Measurements from ENCODE around the gene IRX6. TPM values are rescaled to one million over a fixed set of nuclear protein-coding genes. Genes with fewer than 3 reads are reported as not detected.

IRX6 gene
- total RNA-seq, 2 experiments from 2014 or later = not detected

DNA sequence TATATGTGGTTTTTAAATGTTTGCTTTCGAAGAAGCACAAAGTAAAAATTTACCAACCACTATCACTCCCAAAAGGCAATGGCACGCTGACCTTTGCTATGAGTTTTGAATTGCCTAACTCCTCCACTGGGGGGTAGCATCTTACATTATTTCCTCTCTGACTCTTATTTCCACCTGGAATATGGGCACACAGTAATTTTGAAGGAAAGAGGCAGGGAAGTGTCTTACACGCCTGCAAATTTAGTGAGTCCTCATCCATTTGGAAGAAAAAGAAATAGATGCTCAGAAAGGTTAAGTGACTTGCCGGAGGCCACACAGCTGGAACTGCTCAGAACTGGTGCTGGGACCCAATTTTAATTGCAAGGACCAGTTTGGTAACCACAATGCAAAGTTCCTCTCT lies 29.9 kb upstream of the IRX6 start:
- no peak for ATAC-seq
- Mint-ChIP-seq H3K9me3 (ENCODE audit: low read depth) (peaks cover 2% of the 10 kb centered on the region), H3K36me3 (no peaks in the 10 kb centered on the region), H3K27ac (no peak overlapping the region), H3K4me3 (no peak overlapping the region), H3K27me3 (no peaks in the 10 kb centered on the region), H3K4me1 (no peaks in the 10 kb centered on the region)
- no peak for DNase-seq
- CTCF ChIA-PET = no interaction called here

DNA sequence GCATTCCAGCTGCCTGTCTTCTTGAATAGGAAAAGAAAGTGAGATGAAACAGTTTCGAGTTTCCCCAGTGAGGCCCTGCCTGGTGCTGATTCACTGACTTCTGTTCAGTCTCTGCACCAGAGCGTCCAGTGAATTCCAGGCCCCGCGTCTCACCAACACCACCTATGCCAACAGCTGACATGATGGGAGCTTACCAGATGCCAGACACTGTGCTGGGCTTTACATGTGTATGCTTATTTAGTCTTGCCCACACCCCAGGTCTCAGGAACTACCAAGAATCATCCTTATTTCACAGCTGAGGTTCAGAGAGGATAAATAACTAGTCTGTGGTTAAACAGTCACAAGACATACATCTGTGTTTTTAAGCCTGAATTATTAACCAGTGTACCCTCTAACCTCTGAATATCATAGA lies 29.1 kb upstream of the IRX6 start:
- DNase-seq = no peak
- H3K4me3 Mint-ChIP-seq = no peak overlapping the region
- CTCF ChIA-PET = no interaction called here
- H3K27me3 Mint-ChIP-seq = no peaks in the 10 kb centered on the region
- no peaks in the 10 kb centered on the region for H3K9me3 Mint-ChIP-seq (ENCODE audit: low read depth)
- no peak for ATAC-seq
- no peaks in the 10 kb centered on the region for H3K36me3 Mint-ChIP-seq
- H3K4me1 Mint-ChIP-seq = no peaks in the 10 kb centered on the region
- no peak overlapping the region for H3K27ac Mint-ChIP-seq

DNA sequence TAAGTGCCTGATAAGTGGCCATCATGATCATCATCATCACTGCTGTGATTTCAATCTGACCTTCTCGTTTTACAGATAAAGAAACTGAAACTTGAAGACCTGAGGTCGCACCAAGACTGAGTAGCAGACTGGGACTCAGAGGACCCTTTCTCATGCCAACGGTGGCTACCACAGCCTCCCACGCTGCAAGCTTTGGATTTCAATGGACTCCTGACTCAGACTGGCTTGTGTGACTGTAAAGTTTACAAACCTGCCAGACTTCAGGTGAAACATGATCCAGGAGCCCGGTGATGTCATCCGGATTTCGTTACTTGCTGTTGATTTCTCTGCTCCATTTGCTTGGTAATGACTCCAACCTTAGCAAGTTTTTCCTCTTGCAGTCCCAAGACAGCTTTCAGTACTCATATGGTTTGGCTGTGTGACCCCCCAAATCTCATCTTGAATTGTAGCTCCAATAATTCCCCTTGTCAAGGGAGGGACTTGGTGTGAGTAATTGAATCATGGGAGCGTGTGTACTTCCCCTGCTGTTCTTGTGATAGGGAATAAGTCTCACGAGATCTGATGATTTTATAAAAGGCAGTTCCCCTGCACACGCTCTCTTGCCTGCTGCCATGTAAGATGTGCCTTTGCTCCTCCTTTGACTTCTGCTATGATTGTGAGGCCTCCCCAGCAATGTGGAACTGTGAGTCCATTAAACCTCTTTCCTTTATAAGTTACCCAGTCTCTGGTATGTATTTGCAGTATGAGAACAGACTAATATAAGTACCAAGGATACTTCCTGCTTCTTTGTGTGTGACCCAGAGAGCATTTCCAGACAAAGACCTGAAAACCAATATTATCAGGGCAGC lies 26.7 kb upstream of the IRX6 start:
- Mint-ChIP-seq H3K36me3 (no peaks in the 10 kb centered on the region), H3K9me3 (ENCODE audit: low read depth) (no peaks in the 10 kb centered on the region), H3K4me1 (no peaks in the 10 kb centered on the region), H3K4me3 (no peak overlapping the region), H3K27ac (no peak overlapping the region), H3K27me3 (no peaks in the 10 kb centered on the region)
- DNase-seq = no peak
- no peak for ATAC-seq
- CTCF ChIA-PET = no interaction called here

DNA sequence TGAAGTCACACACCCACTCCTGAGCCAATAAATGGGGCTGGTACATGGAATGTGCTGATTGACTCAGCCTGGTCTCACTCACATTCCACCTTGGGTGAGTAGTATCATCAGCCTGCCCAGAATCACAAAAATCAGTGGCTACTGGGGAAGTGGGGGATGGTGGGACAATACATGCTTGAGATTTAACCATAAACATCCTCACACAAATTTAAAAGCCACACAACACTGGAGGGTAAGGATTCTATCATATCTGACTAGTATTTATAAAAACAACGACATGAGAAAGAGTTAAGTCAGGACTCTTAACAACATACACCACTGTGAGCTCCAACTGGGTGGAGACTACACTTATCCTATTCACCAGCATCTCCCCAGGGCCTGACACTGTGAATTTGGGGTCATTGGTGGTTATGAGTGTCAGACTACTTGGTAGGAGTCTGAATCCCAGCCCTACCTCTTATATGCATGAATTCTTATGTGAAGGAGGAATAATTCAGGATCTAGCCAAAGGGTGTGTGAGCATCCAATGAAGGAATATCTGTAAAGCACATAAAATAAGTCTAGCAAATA lies 26.0 kb upstream of the IRX6 start:
- DNase-seq = no peak
- CTCF ChIA-PET = no interaction called here

DNA sequence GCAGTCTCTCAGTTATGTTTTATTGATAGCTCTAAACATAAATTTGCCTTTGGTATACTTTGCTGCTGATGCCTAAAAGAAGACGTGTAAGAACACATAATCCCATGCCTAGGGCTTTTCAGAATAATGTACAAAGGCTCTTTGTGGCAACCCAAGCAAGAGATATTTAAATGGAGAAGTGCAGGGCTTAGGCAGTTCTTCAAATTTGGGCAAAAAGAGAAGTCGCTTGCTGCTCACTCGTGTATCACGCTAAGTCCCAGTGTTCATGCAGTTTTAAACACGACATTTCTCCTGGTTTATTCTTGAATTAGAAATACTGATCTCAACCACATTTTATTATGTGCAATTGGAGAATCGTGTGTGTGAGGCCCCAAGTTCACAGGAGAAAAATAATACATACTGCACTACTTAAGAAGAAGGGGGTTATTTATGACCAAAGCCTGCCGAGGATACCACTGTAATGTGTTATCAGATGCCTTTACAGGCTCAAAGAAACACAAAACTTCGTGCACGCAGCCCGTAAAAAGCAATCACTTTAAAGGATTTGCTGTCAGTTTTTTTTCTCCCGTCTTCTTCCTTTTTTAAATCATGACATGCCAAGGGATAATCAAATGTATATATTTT lies 22.5 kb upstream of the IRX6 start:
- no peaks in the 10 kb centered on the region for H3K36me3 Mint-ChIP-seq
- no peak overlapping the region for H3K4me3 Mint-ChIP-seq
- ATAC-seq (no peak), DNase-seq (no peak)
- H3K27me3 Mint-ChIP-seq = no peaks in the 10 kb centered on the region
- H3K4me1 Mint-ChIP-seq = no peaks in the 10 kb centered on the region
- CTCF ChIA-PET = no interaction called here
- no peak overlapping the region for H3K27ac Mint-ChIP-seq
- H3K9me3 Mint-ChIP-seq (ENCODE audit: low read depth) = peaks cover 2% of the 10 kb centered on the region

More for the DNA sequence above, 26.0 kb upstream of the IRX6 start:
- ATAC-seq = no peak
- no peaks in the 10 kb centered on the region for H3K9me3 Mint-ChIP-seq (ENCODE audit: low read depth)
- H3K4me1 Mint-ChIP-seq = no peaks in the 10 kb centered on the region
- no peaks in the 10 kb centered on the region for H3K36me3 Mint-ChIP-seq
- H3K4me3 Mint-ChIP-seq = no peak overlapping the region
- no peaks in the 10 kb centered on the region for H3K27me3 Mint-ChIP-seq
- no peak overlapping the region for H3K27ac Mint-ChIP-seq

DNA sequence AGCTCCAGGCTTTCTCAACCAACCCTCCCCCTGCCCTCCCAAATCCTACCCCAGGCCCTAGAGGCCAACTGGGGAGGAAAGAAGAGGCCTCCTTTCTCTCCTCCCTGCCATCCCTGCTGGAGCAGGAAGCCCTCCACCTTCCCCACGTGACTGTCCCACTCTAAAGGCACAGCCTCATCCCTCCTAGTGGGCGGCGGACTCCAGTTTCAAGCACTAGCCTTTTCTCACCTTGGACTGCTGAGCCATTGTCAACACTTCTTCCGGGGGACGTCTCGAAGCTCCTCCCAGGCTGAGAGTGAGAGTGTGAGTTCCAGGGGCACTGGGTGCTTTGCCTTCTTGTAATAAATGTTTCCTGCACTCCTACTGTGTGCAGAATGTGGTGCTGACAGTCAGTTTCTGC lies 21.4 kb upstream of the IRX6 start:
- H3K4me3 Mint-ChIP-seq = no peak overlapping the region
- no peak for DNase-seq
- H3K27me3 Mint-ChIP-seq = no peaks in the 10 kb centered on the region
- H3K4me1 Mint-ChIP-seq = no peaks in the 10 kb centered on the region
- H3K9me3 Mint-ChIP-seq (ENCODE audit: low read depth) = peaks cover 2% of the 10 kb centered on the region
- CTCF ChIA-PET = no interaction called here
- ATAC-seq = no peak
- no peaks in the 10 kb centered on the region for H3K36me3 Mint-ChIP-seq
- no peak overlapping the region for H3K27ac Mint-ChIP-seq

DNA sequence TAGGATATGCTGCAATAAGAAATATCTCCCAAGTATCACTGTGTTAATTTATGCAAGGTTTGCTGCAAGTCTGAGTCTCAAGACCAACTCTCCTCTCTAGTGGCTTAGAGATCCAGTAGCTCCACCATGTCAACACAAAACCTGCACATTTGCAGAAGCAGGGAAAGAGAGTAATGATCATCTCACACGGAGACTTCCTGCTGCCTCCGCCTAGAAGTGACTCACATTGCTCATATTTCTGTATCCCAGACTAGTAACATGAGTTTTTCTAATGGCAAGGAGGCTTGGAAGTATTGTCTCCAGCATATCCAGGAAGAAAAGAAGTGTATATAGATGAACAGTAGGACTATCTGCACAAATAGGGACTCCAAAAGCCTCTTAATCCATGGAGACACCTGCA lies 15.0 kb upstream of the IRX6 start:
- H3K4me3 Mint-ChIP-seq = no peak overlapping the region
- no peaks in the 10 kb centered on the region for H3K27me3 Mint-ChIP-seq
- ATAC-seq (no peak), DNase-seq (no peak)
- CTCF ChIA-PET = no interaction called here
- H3K36me3 Mint-ChIP-seq = no peaks in the 10 kb centered on the region
- H3K4me1 Mint-ChIP-seq = no peaks in the 10 kb centered on the region
- peaks cover 2% of the 10 kb centered on the region for H3K9me3 Mint-ChIP-seq (ENCODE audit: low read depth)
- no peak overlapping the region for H3K27ac Mint-ChIP-seq

DNA sequence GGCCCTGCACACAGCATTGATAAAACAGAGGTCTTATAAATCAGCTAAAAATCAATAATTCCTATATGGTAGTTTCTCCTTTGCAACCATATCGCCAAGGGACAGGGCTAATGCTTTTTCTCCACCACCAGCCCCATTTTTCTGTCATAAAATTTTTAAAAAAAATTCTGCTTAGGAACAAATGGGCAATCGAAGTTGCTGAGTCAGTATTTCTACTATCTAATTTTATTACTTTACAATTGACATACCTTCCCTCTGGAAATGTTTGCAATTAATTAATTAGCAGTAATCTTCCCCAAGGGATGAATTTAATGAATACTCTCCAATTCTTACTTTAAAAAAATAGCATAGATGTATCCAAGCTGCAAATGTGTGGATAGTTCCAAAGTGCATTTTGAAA lies 1.7 kb upstream of the IRX6 start:
- CTCF ChIA-PET = no interaction called here
- DNase-seq = no peak
- no peak for ATAC-seq
- Mint-ChIP-seq H3K27me3 (peaks cover 35% of the 10 kb centered on the region), H3K36me3 (no peaks in the 10 kb centered on the region), H3K27ac (no peak overlapping the region), H3K4me3 (no peak overlapping the region), H3K4me1 (peaks cover 3% of the 10 kb centered on the region), H3K9me3 (ENCODE audit: low read depth) (no peaks in the 10 kb centered on the region)

DNA sequence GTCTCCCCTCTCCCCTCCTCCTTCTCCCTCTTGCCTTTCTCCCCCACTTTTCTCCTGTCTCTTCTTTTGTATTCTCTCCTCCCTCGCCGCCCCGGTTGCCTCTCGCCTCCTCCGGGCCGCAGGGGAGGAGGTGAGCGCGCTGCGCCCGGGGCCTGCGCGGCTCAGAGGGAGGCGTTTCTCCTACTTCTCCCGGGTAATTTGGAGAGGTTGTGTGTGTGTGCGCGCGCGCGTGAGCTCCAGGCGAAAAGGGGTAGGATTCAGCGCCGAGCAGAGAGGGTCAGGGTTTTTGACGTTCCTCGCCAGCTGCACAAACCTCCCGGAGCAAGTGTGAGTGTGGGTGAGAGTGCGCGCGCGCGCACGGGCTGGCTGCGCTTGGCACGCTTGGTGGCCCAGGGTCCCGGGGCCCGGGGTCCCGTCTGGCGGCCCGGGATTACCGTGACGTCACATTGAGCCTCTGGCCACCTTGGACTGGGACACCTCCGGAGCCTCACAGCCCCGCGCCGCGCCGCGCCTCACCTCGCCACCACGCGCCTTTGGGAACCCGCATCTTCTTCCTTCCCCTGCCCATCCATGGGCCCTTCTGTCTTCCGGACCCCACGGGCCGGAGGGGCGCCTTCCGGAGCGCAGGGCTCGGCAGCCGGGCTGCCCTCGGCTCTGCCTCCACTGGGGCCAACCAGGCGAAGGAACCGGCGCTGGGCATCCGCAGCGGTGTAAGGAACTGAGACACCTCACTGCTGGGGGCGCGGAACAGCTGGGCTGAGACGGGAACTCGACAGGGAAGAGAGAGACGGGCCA lies 479 bp downstream of the IRX6 start:
- peaks cover 52% of the 10 kb centered on the region for H3K27me3 Mint-ChIP-seq
- H3K27ac Mint-ChIP-seq = no peak overlapping the region
- no peak for ATAC-seq
- H3K4me3 Mint-ChIP-seq = no peak overlapping the region
- no peak for DNase-seq
- CTCF ChIA-PET = no interaction called here
- H3K36me3 Mint-ChIP-seq = no peaks in the 10 kb centered on the region
- peaks cover 3% of the 10 kb centered on the region for H3K4me1 Mint-ChIP-seq
- no peaks in the 10 kb centered on the region for H3K9me3 Mint-ChIP-seq (ENCODE audit: low read depth)

DNA sequence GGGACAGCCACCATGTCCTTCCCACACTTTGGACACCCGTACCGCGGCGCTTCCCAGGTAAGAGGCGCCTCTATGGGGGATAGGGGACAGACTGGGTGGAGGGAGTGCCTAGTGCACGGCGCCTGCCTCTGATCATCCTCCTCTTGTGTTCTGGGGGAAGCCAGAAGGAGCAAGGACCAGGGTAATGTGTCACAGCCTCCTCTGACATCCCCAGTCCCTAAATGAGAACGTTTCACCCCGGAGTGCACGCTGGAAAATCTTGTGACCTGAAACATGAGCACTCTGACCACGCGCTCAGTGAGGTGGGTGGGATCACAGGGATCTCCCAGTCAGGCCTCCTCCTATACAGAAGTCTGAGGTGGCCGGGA lies 1.1 kb downstream of the IRX6 start:
- no peak for DNase-seq
- Mint-ChIP-seq H3K27me3 (peaks cover 57% of the 10 kb centered on the region), H3K9me3 (ENCODE audit: low read depth) (no peaks in the 10 kb centered on the region), H3K4me1 (peaks cover 3% of the 10 kb centered on the region), H3K27ac (no peak overlapping the region), H3K36me3 (no peaks in the 10 kb centered on the region), H3K4me3 (no peak overlapping the region)
- CTCF ChIA-PET = no interaction called here
- no peak for ATAC-seq

DNA sequence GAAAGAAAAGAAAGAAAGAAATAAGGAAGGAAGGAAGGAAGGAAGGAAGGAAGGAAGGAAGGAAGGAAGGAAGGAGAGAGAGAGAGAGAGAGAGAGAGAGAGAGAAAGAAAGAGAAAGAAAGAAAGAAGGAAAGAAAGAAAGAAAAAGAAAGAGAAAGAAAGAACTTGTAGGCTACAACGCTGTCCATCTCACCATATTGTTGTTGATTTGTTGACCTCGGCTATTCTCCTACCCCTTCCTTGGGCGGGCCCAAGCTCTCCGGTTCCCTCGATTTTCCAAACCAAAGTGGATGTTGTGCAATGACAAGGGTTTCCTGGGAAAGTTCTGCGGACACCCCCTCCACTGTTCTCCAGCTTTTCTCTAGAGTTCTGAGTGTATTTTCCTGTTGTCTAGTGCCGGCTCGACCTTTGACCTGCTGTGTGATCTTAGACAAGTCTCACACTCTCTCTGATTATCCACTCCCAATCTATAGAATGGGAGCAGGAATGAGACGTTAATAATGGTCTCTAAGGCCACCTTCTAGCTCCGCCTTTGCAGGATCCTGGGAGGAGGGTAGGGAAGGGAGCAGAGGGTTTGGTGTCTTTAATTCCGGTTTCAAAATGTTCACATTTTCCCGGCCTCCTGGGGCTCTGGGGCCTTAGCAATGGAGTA lies 1.6 kb downstream of the IRX6 start:
- CTCF ChIA-PET = no interaction called here
- Mint-ChIP-seq H3K36me3 (no peaks in the 10 kb centered on the region), H3K4me1 (peaks cover 3% of the 10 kb centered on the region), H3K27ac (no peak overlapping the region), H3K4me3 (no peak overlapping the region), H3K9me3 (ENCODE audit: low read depth) (no peaks in the 10 kb centered on the region), H3K27me3 (peaks cover 59% of the 10 kb centered on the region)
- DNase-seq (no peak), ATAC-seq (no peak)

DNA sequence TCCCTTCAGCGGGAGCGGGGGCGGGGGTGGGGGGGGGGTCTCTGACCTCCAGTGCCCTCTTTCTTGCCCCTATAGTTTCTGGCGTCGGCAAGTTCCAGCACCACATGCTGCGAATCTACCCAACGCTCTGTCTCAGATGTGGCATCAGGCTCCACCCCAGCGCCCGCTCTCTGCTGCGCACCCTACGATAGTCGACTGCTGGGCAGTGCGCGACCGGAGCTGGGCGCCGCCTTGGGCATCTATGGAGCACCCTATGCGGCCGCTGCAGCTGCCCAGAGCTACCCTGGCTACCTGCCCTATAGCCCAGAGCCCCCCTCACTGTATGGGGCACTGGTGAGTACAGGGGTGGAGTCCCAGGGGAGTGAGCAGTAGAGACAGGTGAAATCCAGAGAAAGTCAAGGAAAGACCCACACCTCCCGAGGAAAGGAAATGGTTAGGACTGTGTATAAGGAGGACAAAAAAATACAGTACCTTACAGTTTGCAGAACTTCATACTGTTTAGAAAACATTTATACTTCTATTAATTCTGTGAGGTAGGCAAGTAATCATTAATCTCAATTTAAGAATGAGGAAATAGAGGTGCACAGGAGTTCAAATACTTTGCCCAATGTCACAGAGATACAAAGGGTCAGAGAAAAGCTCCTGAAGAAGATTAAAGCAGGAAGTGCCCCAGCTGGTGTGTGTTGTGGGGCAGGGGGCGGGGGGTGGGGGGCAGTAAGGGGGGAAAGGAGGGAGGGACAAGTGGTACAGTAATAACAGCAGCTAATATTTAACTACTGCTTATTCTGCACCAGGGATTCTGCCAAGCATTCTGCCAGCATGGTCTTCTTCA lies 2.5 kb downstream of the IRX6 start:
- H3K9me3 Mint-ChIP-seq (ENCODE audit: low read depth) = no peaks in the 10 kb centered on the region
- H3K4me1 Mint-ChIP-seq = peaks cover 3% of the 10 kb centered on the region
- CTCF ChIA-PET = no interaction called here
- peaks cover 63% of the 10 kb centered on the region for H3K27me3 Mint-ChIP-seq
- H3K27ac Mint-ChIP-seq = no peak overlapping the region
- DNase-seq (no peak), ATAC-seq (no peak)
- no peaks in the 10 kb centered on the region for H3K36me3 Mint-ChIP-seq
- no peak overlapping the region for H3K4me3 Mint-ChIP-seq
